HPDE6-E6E7 (cell line): ENCODE data around the gene GRPEL1.

Source experiments
- DNase-seq: peaks from one replicate; pipeline ENCODE4 v3.0.0; 2011; ENCODE audit warnings: missing footprints; ENCODE audit errors: extremely low spot score

GRPEL1 gene

DNA sequence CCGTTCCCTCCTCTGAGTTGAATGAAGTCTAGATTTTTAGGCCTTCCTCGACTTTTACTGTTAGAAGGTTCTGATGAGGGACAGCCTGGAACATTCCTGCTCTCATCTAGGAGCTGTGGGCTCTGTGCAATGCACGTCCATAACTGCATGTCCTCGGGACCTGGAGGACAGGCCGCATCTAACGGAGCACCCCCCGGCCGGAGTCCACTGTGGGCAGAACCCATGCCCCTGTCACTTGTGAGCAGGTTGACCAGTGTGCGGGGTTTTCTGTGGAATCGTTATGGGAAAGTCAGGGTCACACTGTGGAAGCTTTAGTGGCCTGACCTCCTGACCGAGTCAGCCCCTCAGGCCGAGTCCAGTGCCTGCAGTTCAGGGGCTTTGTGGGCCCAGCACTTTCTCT lies 44.0 kb downstream of the GRPEL1 start:
- no peak for DNase-seq

DNA sequence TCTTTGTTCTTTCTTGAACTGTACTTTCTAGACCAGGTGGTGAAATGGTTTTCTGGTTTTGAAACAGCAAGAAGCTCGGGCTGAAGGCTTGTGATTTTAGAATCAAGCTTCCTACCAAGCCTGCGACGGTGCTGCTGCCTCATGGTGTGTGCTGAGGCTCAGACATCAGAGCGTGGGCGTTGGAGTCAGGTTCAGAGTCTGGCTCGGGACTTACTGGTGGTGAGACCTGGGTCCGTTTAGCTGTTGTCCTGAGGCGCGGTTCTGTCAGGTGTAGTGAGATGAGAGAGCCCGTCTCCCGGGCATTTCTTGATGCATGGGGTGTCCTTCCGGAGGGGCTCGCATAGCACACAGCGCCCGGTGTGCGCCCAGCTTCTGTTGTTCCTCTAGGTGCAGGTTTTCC lies 44.4 kb downstream of the GRPEL1 start:
- no peak for DNase-seq

DNA sequence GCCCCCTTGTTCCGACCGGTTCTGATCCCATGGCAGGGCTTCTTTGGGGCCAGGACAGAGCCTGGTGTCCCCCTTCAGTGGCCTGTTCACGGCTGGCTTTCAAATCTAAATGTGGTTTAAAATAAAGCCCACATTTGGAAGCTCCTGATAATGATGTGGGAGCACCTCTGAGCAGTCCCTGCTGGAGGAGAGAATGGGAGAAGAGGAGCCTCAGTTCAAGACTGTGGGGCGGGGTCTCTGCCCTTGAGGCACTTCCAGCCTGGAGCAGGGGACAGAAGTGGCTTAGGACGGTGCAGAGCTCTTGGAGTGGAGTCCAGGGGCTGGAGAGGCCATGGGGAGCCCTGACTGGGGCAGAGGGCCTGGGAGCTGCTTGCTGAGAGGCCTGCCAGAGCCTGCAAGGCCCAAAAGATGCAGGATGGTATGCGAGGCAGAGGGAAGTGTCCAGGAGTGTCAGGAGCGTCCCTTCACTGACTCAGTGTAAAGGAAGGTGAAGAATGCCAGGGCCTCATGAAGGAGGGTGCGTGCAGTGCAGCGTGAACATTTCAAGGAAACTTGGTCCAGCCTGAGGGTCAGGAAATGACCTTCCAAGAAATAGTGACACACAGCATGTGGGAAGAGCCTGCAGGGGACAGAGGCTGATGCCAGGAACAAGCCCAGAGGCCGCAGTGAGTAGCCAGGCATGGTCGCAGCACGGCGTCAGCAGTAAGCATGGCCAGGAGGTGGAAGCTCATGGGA lies 45.8 kb downstream of the GRPEL1 start:
- DNase-seq, result peak; percentile 78

DNA sequence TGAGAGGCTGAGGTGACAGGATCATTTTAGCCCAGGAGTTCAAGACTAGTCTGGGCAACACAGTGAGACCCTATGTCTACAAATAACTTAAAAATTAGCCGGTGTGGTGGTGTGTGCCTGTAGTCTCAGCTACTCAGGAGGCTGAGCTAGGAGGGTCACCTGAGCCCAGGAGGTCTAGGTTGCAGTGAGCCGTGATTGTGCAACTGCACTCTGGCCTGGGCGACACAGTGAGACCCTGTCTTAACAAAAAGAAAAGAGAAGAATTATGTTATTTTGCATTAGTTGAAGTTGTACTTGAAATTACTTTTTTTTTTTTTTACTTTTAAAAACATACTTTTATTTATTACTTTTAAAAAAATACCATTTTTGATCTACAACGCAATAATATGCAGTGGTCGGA lies 46.5 kb downstream of the GRPEL1 start:
- no peak for DNase-seq

DNA sequence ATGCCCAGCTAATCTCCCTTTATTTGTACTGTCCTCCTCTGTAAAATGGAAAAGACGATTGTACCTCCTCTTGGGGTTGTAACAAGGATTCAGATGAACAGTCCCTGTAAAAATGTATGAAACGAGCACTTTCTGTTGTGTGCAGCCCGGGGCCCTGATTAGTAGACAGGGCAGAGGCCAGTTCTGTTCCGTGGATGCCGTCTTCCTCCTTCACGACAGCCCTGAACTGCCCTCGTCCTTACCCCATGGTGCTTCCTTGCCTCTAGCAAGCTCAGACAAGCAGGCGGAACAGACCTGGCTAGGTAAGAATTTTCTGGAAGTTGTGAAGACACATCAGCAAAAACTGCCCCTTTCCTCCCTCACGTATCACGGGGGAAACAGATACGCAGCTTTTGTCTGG lies 47.0 kb downstream of the GRPEL1 start:
- DNase-seq, result no peak

DNA sequence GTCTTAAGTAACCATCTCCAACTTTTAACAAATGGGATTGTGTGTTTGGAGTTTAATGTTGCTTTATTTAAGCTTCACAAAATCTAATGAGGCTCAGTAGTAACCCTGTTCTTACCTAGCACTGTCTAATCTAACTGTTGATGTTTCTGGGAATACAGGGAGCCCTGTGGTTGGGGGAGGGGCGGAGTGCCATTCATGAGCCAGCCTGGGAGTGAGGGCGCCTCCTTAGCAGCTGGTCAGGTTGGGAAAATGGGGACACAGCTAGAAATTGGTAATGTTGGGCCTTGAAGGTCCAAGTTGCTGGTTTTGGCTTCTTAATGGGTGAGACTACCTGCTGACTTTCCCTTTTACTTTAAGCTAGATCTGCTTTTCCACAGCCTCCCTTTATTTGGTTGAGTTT lies 47.6 kb downstream of the GRPEL1 start:
- no peak for DNase-seq

DNA sequence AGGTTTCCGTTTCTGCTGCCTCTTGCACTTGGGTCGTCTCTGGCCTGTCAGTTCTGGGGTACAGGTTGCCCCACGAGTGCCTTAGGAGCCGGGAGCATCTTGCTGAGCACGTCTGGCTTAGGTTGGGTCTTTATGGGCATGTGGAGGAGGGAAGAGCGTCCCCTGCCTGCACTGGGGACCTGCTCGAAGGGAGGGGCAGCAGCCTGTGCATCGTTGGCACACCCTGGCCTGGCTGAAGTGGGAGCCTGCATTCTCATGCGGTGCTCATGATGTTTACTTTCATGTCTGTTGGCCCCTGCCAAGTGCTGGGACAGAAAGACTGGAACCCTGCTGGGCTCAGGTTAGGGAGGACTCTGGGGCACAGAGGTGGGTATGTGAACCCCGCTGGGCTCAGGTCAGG lies 48.5 kb downstream of the GRPEL1 start:
- DNase-seq, result no peak

DNA sequence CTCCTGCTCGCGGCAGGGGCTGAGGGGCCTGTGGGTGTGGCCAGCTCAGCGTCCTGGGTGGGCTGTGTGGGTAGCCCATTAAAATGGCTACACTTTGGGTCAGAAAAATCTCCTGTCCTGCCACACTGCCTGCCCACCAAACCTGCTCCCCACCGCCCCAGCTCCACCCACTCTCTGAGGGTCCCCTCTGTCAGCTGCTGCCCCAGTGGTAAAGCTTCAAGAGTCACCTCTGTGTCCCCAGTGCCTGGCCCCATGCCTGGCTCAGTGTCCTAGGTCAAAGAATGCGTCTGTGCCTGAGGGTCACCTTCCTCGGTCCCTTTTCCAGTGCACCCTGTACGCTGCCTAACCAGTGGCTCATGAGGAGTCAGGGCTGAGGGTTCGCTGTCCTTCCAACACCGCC lies 49.6 kb downstream of the GRPEL1 start:
- no peak for DNase-seq

DNA sequence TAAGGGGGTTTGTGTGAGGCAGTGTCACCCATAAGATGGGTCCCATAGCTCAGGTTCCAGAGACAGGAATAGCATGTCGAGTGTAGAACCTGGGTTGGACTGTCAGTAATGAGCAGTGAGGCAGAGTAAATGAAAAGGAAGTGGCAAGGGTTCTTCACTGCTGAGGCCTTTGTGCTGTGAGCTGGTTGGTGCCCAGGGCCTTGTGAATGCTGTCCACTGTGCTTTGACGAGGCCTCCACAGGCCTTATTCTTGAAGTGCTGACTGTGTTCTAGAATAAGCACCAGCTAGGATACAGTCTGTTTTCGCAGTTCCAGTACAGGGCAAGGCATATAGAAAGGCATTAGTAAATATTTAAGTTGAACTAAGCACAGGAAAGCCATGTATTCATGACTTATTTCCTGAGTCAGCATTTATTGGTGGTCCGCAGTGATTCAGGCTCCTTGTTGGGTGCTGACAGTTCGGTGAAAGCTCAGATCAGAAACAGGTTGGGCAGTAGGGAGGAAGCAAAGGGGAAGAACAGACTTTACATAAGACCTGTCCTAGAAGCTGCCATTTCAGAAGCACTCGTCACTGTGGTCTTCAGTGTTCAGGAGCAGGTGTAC lies 50.3 kb downstream of the GRPEL1 start:
- no peak for DNase-seq

DNA sequence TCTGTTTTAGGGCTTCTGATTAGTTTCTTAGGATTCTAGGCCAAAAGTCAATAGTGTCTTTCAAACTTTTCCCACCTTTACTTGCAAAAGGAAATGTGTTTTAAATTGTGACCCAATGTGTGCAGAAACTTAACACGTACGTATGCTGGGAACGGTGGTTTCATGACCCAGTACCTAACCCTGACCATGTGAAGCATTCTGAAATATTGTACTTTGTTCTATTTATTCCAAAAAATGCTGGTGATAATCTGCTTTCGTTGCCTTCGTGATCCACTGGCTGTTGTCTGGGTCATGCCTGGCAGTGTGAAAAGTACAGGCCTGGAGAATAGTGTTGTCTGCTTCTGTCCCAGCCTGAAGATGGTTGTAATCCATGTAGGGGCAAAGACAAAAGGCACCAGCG lies 51.4 kb downstream of the GRPEL1 start:
- DNase-seq, result no peak

DNA sequence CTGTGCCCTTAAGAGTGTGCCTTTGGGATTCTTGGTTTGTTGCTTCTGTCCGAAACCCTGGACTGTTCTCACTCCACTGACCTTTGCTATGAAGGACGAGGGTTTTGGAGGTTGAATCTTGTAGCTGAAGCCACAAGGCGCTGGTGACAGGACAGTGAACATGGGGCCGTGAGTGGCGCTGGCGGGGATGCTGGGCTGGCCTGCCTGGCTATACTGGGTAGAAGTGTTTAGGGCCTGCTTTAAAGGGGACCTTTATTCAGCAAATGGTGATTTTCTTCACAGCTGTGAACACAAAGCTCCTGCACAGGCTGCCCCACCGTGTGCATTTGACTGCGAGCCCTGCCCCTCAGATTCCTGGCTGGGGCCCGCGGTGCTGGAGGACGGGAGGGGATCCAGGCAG lies 51.8 kb downstream of the GRPEL1 start:
- DNase-seq, result no peak

DNA sequence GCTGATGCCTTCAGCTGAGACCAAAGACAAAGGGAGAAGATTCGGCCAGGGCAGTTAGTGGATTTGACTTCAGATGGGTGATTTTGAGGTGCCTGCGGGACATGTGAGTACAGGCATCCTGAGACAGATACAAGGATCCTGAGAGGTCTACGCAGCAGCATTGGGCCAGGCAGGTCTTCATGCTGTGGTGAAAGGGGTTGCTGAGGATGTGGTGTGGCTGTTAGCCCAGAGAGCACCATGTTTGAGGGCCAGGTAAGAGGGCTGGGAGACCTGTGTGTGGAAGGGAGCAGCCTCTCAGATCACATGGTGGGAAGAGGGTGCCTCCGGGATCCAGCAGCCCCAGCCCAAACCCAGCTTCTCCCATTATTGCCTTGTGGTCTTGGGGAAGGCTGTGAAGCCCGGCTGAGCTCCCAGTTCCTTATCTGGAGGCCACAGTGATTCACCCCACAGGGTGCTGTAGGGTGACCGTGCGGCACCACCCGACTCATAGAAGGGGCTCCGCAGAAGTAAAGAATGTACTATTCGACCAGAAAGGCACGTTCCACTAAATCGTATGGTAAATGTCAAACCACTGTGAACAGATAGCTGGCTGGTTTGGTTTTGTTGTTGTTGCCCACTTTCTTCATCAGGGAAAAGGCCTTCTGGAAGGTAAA lies 52.4 kb downstream of the GRPEL1 start:
- no peak for DNase-seq

DNA sequence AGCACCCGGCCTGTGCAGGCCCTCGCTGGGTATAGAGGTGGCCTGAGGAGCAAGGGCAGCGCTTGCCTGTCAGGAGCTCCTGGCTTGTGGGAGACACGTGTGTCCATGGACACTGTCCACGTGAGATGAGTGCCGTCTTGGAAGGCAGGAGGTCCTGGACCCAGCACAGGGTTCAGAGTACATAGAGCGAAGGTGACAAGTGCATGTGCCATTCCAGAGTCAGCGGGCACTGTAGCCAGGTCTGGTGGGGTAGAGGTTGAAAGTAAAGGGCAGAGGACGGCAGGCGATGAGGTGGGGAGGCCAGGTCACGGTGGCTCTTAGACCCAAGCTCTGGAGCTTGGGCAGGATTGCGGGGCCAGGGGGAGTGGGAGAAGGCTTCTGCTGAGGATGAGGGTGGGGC lies 53.0 kb downstream of the GRPEL1 start:
- no peak for DNase-seq

DNA sequence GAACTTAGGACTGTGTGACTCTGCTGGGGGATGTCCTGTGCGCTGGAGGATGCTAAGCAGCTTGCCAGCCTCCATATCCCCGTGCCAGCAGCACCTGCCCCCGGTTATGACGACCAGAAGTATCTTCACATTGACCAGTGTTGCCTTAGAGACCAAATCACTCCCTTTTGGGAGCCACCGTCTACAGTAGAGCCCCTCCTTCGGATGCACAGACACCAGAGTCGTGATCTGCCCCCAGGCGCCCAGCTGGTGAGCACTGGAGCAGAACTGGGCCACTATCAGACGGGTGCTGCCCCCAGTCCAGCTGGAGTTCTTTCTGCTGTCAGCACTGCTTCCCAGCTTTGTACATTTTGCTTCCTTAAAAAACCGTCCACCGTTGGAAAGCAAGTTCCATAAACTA lies 54.7 kb downstream of the GRPEL1 start:
- DNase-seq, result no peak

DNA sequence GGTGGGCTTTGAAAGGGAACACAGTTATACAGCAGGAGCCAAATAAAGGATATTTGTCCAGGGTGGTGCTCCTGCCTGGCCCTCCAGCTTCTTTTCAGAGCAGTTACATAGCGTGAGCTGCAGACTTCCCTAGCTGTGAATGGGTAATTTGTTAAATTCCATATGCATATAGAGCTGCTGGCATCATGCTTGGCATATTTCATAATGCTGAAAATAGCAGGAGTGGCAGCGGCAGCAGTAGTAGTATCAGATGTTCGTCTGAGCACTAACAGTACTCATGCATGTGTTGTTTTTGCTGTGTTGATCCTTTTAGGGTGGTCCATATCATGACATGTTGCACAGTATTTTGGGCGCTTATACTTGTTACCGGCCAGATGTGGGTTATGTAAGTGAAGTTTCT lies 58.3 kb downstream of the GRPEL1 start:
- no peak for DNase-seq
